Naive thymus-derived CD4-positive, alpha-beta T cell (primary cell): ENCODE measurements around the gene NFX1. TPM values are rescaled to one million over a fixed set of nuclear protein-coding genes. Genes with fewer than 3 reads are reported as not detected.

ENCODE experiments used
- ATAC-seq: fragments of 150-1000 bp; cut with Tn5 transposase; 2 replicates; pipeline ENCODE4 v1.10.0; 2021; ENCODE audit warnings: mild to moderate bottlenecking, moderate library complexity
- CTCF ChIA-PET: fragments of 350-600 bp; sonication (Branson Sonifier 250); formaldehyde crosslinking; loops from one replicate; lab custom pipeline; 2021; ENCODE audit warnings: antibody characterized with exemption; lab: Charles Lee
- POLR2A ChIA-PET: fragments of 350-600 bp; sonication (Branson Sonifier 250); formaldehyde crosslinking; loops from one replicate; lab custom pipeline; 2021; ENCODE audit warnings: antibody characterized with exemption, inconsistent platforms; lab: Charles Lee
- DNase-seq, 9 donors: peaks; one replicate each; pipeline versions ENCODE4 v3.0.0 to v3.0.0-alpha.2; 2020 to 2022; ENCODE audit warnings: mixed read lengths in 1 of 9
- H3K27ac ChIP-seq: one replicate; pipeline ENCODE4 v1.7.0; 2013; ENCODE audit warnings: mild to moderate bottlenecking, low read depth, low read length, moderate library complexity
- H3K27me3 ChIP-seq, 2 donors: one replicate each; pipeline ENCODE4 v1.7.0; 2013; ENCODE audit warnings: low read length in 2 of 2, mild to moderate bottlenecking in 2 of 2, moderate library complexity in 2 of 2; ENCODE audit not compliant: control insufficient read depth in 2 of 2, insufficient read depth in 2 of 2
- H3K36me3 ChIP-seq, 3 experiments: 1 replicate in 2 of 3; 2 replicates in 1 of 3; pipeline ENCODE4 v1.7.0; 2013; ENCODE audit warnings: low read length in 3 of 3, mild to moderate bottlenecking in 3 of 3, moderate library complexity in 1 of 3; ENCODE audit not compliant: insufficient read depth in 3 of 3, control insufficient read depth in 2 of 3
- H3K4me1 ChIP-seq, 2 donors: one replicate each; pipeline ENCODE4 v1.7.0; 2013; ENCODE audit warnings: low read length in 2 of 2, mild to moderate bottlenecking in 2 of 2, moderate library complexity in 1 of 2; ENCODE audit not compliant: control insufficient read depth in 2 of 2, insufficient read depth in 2 of 2
- H3K4me3 ChIP-seq: 2 replicates; pipeline ENCODE4 v1.7.0; 2013; ENCODE audit warnings: mild to moderate bottlenecking, low read length
- H3K9me3 ChIP-seq, 3 experiments: 1 replicate in 2 of 3; 2 replicates in 1 of 3; pipeline ENCODE4 v1.7.0; 2013; ENCODE audit warnings: low read length in 3 of 3; ENCODE audit not compliant: control insufficient read depth in 2 of 3
- H3K27ac Mint-ChIP-seq, 9 donors: one replicate each; pipeline ENCODE4 v1.8.0; 2020 to 2022; ENCODE audit warnings: mixed read lengths in 9 of 9, mild to moderate bottlenecking in 8 of 9, moderate library complexity in 5 of 9, inconsistent platforms in 2 of 9
- H3K27me3 Mint-ChIP-seq, 5 donors: one replicate each; pipeline ENCODE4 v1.8.0; 2021 to 2022; ENCODE audit warnings: mixed read lengths in 5 of 5, mild to moderate bottlenecking in 1 of 5
- H3K36me3 Mint-ChIP-seq, 5 donors: one replicate each; pipeline ENCODE4 v1.8.0; 2020 to 2022; ENCODE audit warnings: mixed read lengths in 5 of 5, mild to moderate bottlenecking in 3 of 5, inconsistent platforms in 1 of 5
- H3K4me1 Mint-ChIP-seq, 7 donors: one replicate each; pipeline ENCODE4 v1.8.0; 2020 to 2022; ENCODE audit warnings: mixed read lengths in 7 of 7, mild to moderate bottlenecking in 3 of 7, inconsistent platforms in 1 of 7
- H3K4me3 Mint-ChIP-seq, 10 donors: one replicate each; pipeline ENCODE4 v1.8.0; 2020 to 2022; ENCODE audit warnings: mild to moderate bottlenecking in 10 of 10, mixed read lengths in 10 of 10, moderate library complexity in 6 of 10, inconsistent platforms in 2 of 10
- H3K9me3 Mint-ChIP-seq, 11 donors: one replicate each; pipeline ENCODE4 v1.8.0; 2020 to 2022; ENCODE audit warnings: mixed read lengths in 11 of 11, mild to moderate bottlenecking in 4 of 11, inconsistent platforms in 1 of 11, moderate library complexity in 1 of 11
- intact Hi-C, 2 donors: fragments of 100-400 bp; cut with micrococcal nuclease; formaldehyde crosslinking; loops; one replicate each; pipeline ENCODE4 v1.15.1; 2023
- polyA plus RNA-seq, 2 donors: library from polyadenylated mRNA; unstranded; fragments of 300-500 nt; fragmentation: Illumina TruSeq; gene quantifications; one replicate each; pipeline ENCODE4 v1.2.3, GENCODE V29; 2021
- total RNA-seq, 6 experiments: library from RNA in 5 of 6; stranded (reverse) in 5 of 6; gene quantifications; 1 replicate in 5 of 6; 2 replicates in 1 of 6; pipeline ENCODE4 v1.2.3 and lab custom pipeline; 2021 to 2026

NFX1 gene
- total and polyA plus RNA-seq, 7 experiments from 2014 or later, result 30.1 to 65.4 (median 43.6) TPM

DNA sequence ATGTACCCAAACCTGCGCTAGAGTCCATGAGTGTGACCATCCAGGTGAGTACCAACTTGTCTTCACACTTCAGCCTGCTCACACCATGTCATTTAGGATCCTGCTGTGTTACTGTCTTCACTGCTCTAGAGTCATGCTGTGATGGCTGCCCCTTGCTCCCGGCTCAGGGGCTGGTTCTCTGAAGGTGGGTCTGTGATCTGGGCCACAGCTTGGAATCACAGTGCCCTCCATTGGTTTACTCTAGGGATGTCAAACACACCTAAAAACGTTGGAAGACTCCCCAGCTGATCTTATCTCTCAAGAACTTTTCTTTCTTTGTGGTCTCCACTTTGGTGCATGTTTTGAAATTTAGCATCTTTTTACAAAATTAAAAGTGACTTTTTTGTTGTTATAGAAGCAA lies 53.8 kb downstream of the NFX1 start:
- POLR2A ChIA-PET, result no interaction called here
- DNase-seq (no peak), ATAC-seq (no peak)
- peaks cover 29 to 70% (median 58%) of the 10 kb centered on the region in 5 donors for H3K36me3 Mint-ChIP-seq
- Histone ChIP-seq H3K4me3 (no peak overlapping the region), H3K36me3 (peaks cover 15 to 89% (median 31%) of the 10 kb centered on the region in 3 experiments), H3K27ac (no peak overlapping the region), H3K9me3 (peaks cover 0 to 11% (median 0%) of the 10 kb centered on the region in 3 experiments), H3K27me3 (no peaks in the 10 kb centered on the region), H3K4me1 (no peaks in the 10 kb centered on the region)
- H3K9me3 Mint-ChIP-seq, result peaks cover 4 to 20% (median 9%) of the 10 kb centered on the region in 11 donors
- H3K27me3 Mint-ChIP-seq, result no peaks in the 10 kb centered on the region
- peaks cover 0 to 16% (median 0%) of the 10 kb centered on the region in 7 donors for H3K4me1 Mint-ChIP-seq
- H3K4me3 Mint-ChIP-seq, result no peak overlapping the region
- CTCF ChIA-PET, result no interaction called here
- intact Hi-C loops, result loop anchor here in 1 of 2 donors (5.0 kb wide), 1 partner anchor 57 kb away; no protein-coding TSS in a partner anchor
- H3K27ac Mint-ChIP-seq, result no peak overlapping the region

DNA sequence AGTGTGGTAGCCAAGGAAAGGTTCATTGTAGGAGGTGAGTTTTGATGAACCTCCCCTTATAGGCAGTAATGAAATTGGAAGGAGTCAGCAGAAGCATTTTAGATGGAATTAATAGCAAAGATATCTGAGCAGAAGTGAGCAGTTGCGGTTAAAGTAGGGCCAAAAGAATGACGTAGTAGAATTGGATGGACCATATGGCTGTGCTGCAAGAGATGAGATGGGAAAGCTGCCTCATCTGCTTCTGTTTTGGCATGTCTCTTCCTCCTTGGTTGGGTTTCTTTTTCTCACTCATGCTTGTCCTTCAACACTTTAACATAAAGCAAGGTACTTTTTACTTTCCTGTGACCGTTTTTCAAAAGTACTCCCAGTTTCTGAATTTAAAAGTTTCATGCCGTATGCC lies 56.2 kb downstream of the NFX1 start:
- H3K4me1 ChIP-seq, result no peaks in the 10 kb centered on the region
- ChIA-PET CTCF (no interaction called here), POLR2A (no interaction called here)
- no peak overlapping the region for H3K27ac ChIP-seq
- Mint-ChIP-seq H3K4me1 (no peaks in the 10 kb centered on the region), H3K36me3 (peaks cover 9 to 55% (median 42%) of the 10 kb centered on the region in 5 donors), H3K27ac (peak overlapping the region in 2 of 9 donors; percentile 7 to 32), H3K9me3 (no peaks in the 10 kb centered on the region), H3K27me3 (no peaks in the 10 kb centered on the region), H3K4me3 (no peak overlapping the region)
- no peaks in the 10 kb centered on the region for H3K9me3 ChIP-seq
- DNase-seq (no peak), ATAC-seq (no peak)
- H3K27me3 ChIP-seq, result no peaks in the 10 kb centered on the region
- H3K4me3 ChIP-seq, result no peak overlapping the region
- peaks cover 8 to 76% (median 31%) of the 10 kb centered on the region in 3 experiments for H3K36me3 ChIP-seq
- intact Hi-C loops, result no loop called here

DNA sequence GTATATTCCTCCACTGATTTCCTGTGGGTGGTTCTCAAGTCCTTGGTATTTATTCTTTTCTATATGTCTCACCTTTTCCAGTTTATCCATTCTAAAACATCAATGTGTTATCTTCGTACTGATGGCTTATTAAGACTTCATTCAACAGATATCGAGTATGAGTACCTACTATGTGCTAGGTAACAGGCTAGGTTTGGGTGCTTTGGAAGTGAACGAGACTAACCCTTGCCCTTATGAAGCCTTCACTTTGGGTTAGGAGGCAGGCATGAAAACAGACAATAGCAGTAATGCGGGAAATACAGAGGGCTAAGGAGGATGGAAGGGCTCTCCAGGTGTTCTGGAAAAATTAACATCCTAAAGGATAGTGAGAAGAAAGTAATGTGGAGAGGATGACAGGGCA lies 58.7 kb downstream of the NFX1 start:
- Histone ChIP-seq H3K27ac (no peak overlapping the region), H3K4me1 (no peaks in the 10 kb centered on the region), H3K27me3 (no peaks in the 10 kb centered on the region), H3K9me3 (no peaks in the 10 kb centered on the region), H3K4me3 (no peak overlapping the region), H3K36me3 (peaks cover 8 to 56% (median 29%) of the 10 kb centered on the region in 3 experiments)
- ChIA-PET POLR2A (no interaction called here), CTCF (no interaction called here)
- peaks cover 9 to 51% (median 37%) of the 10 kb centered on the region in 5 donors for H3K36me3 Mint-ChIP-seq
- DNase-seq (no peak), ATAC-seq (no peak)
- H3K9me3 Mint-ChIP-seq, result no peaks in the 10 kb centered on the region
- H3K4me3 Mint-ChIP-seq, result no peak overlapping the region
- H3K27ac Mint-ChIP-seq, result peak overlapping the region in 2 of 9 donors; percentile 11 to 42
- H3K4me1 Mint-ChIP-seq, result no peaks in the 10 kb centered on the region
- intact Hi-C loops, result no loop called here
- no peaks in the 10 kb centered on the region for H3K27me3 Mint-ChIP-seq

DNA sequence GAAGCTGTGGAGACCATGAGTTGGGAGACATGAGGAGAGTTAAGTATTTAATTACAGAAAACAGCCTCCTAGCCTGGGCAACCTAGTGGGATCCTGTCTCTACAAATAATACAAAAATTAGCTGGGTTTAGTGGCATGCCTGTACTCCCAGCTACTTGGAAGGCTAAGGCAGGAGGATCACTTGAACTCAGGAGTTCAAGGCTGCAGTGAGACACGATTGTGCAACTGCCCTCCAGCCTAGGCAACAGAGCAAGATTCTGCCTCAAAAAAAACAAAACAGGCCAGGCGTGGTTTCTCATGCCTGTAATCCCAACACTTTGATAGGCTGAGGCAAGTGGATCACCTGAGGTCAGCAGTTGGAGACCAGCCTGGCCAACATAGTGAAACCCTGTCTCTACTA lies 59.4 kb downstream of the NFX1 start:
- no peaks in the 10 kb centered on the region for H3K27me3 ChIP-seq
- no peaks in the 10 kb centered on the region for H3K4me1 ChIP-seq
- no peaks in the 10 kb centered on the region for H3K27me3 Mint-ChIP-seq
- intact Hi-C loops, result no loop called here
- peaks cover 8 to 56% (median 27%) of the 10 kb centered on the region in 3 experiments for H3K36me3 ChIP-seq
- no peaks in the 10 kb centered on the region for H3K9me3 ChIP-seq
- DNase-seq, result no peak
- ChIA-PET POLR2A (no interaction called here), CTCF (interaction anchor here (0.6 to 1.3 kb wide), 2 partner anchors 24 to 34 kb away, joined by 4 read pairs; no protein-coding TSS in a partner anchor)
- no peaks in the 10 kb centered on the region for H3K9me3 Mint-ChIP-seq
- H3K27ac Mint-ChIP-seq, result peak overlapping the region in 1 of 9 donors; percentile 18
- no peak overlapping the region for H3K4me3 ChIP-seq
- no peak overlapping the region for H3K4me3 Mint-ChIP-seq
- H3K4me1 Mint-ChIP-seq, result peaks cover 0 to 7% (median 3%) of the 10 kb centered on the region in 7 donors
- H3K36me3 Mint-ChIP-seq, result peaks cover 5 to 54% (median 39%) of the 10 kb centered on the region in 5 donors
- no peak overlapping the region for H3K27ac ChIP-seq
- no peak for ATAC-seq

DNA sequence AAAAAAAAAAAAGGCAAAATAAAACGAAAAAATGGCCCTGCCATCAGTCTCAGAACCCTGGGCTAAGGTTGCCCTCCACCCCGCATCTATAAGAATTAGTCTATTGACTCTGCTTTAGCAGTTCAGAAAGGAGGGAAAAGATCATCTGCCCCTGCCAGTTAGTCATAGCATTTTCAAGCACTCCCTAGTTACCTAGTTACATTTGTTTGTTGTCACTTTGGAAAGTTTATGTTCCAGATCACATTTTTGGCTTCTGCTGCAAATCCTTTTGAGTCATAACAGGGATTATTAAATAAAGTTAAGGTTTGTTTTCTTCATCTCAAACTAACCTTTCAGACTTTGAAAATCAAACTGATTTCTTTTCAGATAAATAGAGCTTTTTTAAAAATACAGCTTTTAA lies 60.0 kb downstream of the NFX1 start:
- CTCF ChIA-PET, result interaction anchor here (0.6 to 1.3 kb wide), 3 partner anchors 24 to 96 kb away, joined by 4 read pairs; no protein-coding TSS in a partner anchor
- H3K9me3 Mint-ChIP-seq, result no peaks in the 10 kb centered on the region
- Histone ChIP-seq H3K27me3 (no peaks in the 10 kb centered on the region), H3K4me1 (no peaks in the 10 kb centered on the region), H3K4me3 (no peak overlapping the region), H3K36me3 (peaks cover 8 to 59% (median 27%) of the 10 kb centered on the region in 3 experiments), H3K27ac (no peak overlapping the region), H3K9me3 (no peaks in the 10 kb centered on the region)
- peaks cover 5 to 60% (median 43%) of the 10 kb centered on the region in 5 donors for H3K36me3 Mint-ChIP-seq
- no peak for ATAC-seq
- POLR2A ChIA-PET, result no interaction called here
- H3K27ac Mint-ChIP-seq, result peak overlapping the region in 4 of 9 donors; percentile 23 to 88 (median 42)
- DNase-seq, result no peak
- no peaks in the 10 kb centered on the region for H3K27me3 Mint-ChIP-seq
- intact Hi-C loops, result no loop called here
- peaks cover 0 to 12% (median 8%) of the 10 kb centered on the region in 7 donors for H3K4me1 Mint-ChIP-seq
- H3K4me3 Mint-ChIP-seq, result no peak overlapping the region

DNA sequence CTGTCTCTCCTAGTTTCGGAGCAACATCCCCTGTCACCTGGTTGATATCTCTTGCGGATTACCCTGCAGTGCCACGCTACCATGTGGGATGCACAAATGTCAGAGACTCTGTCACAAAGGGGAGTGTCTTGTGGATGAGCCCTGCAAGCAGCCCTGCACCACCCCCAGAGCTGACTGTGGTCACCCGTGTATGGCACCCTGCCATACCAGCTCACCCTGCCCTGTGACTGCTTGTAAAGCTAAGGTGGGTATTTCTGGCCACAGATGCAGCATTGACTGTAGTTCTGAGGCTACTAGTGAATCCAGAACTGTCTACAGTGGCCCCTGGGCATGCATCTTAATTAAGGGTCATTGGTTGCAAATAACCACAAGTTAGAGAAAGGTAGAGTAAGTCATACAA lies 61.2 kb downstream of the NFX1 start:
- POLR2A ChIA-PET, result no interaction called here
- no peaks in the 10 kb centered on the region for H3K27me3 ChIP-seq
- peaks cover 5 to 57% (median 46%) of the 10 kb centered on the region in 5 donors for H3K36me3 Mint-ChIP-seq
- H3K4me1 ChIP-seq, result no peaks in the 10 kb centered on the region
- peaks cover 0 to 47% (median 15%) of the 10 kb centered on the region in 3 experiments for H3K36me3 ChIP-seq
- no peak overlapping the region for H3K4me3 Mint-ChIP-seq
- H3K27me3 Mint-ChIP-seq, result no peaks in the 10 kb centered on the region
- H3K9me3 Mint-ChIP-seq, result no peaks in the 10 kb centered on the region
- ATAC-seq, result no peak
- CTCF ChIA-PET, result interaction anchor here (1.1 kb wide), 1 partner anchor 95 kb away, joined by 4 read pairs; no protein-coding TSS in a partner anchor
- intact Hi-C loops, result no loop called here
- peaks cover 0 to 12% (median 8%) of the 10 kb centered on the region in 7 donors for H3K4me1 Mint-ChIP-seq
- H3K4me3 ChIP-seq, result no peak overlapping the region
- no peaks in the 10 kb centered on the region for H3K9me3 ChIP-seq
- DNase-seq, result no peak
- H3K27ac ChIP-seq, result no peak overlapping the region
- peak overlapping the region in 2 of 9 donors; percentile 60 to 65 for H3K27ac Mint-ChIP-seq
